Muscle of leg (tissue), 11 donors: ENCODE results near the gene TUG1. TPM values are rescaled to one million over a fixed set of nuclear protein-coding genes. Genes with fewer than 3 reads are reported as not detected.
A peak's percentile ranks its signal among the peaks of the same experiment; 100 is the strongest.

Experiments
- DNase-seq: peaks from one replicate; pipeline ENCODE4 v3.0.0; 2013
- H3K27ac ChIP-seq: one replicate; pipeline ENCODE4 v1.5.1; 2013; ENCODE audit warnings: mild to moderate bottlenecking, low read length, control low read depth
- H3K27me3 ChIP-seq: one replicate; pipeline ENCODE4 v1.6.1; 2013; ENCODE audit warnings: low read length; ENCODE audit not compliant: control insufficient read depth, insufficient read depth
- H3K36me3 ChIP-seq: one replicate; pipeline ENCODE4 v1.6.1; 2013; ENCODE audit warnings: low read length; ENCODE audit not compliant: control insufficient read depth, insufficient read depth
- H3K4me1 ChIP-seq: one replicate; pipeline ENCODE4 v1.6.1; 2013; ENCODE audit warnings: low read length; ENCODE audit not compliant: control insufficient read depth, insufficient read depth
- H3K4me3 ChIP-seq: one replicate; pipeline ENCODE4 v1.5.1; 2013; ENCODE audit warnings: low read length, control low read depth
- H3K9me3 ChIP-seq: replicated peaks from 2 replicates; pipeline ENCODE4 v1.6.1; 2013; ENCODE audit warnings: low read depth, low read length; ENCODE audit not compliant: control insufficient read depth
- WGBS: methylation state at CpG from one replicate; pipeline ENCODE4 v1.1.5; 2013; ENCODE audit warnings: missing lambda C conversion rate; ENCODE audit not compliant: insufficient coverage; 5-methylcytosine and 5-hydroxymethylcytosine counted together
- polyA plus RNA-seq, 8 donors: library from polyadenylated mRNA; unstranded; fragments of 120-200 nt; gene quantifications; one replicate each; pipeline versions ENCODE4 v1.2.1 to v1.2.3, GENCODE V29; 2013; ENCODE audit warnings: inconsistent platforms in 1 of 8, low replicate concordance in 1 of 8; ENCODE audit not compliant: insufficient read length in 8 of 8, insufficient read depth in 1 of 8
- total RNA-seq: library from RNA; stranded (reverse); fragments of 120-200 nt; gene quantifications from one replicate; pipeline ENCODE4 v1.2.4, GENCODE V29; 2013

The TUG1 gene
- total and polyA plus RNA-seq, 9 donors, result 69.2 to 126 (median 108) TPM

DNA sequence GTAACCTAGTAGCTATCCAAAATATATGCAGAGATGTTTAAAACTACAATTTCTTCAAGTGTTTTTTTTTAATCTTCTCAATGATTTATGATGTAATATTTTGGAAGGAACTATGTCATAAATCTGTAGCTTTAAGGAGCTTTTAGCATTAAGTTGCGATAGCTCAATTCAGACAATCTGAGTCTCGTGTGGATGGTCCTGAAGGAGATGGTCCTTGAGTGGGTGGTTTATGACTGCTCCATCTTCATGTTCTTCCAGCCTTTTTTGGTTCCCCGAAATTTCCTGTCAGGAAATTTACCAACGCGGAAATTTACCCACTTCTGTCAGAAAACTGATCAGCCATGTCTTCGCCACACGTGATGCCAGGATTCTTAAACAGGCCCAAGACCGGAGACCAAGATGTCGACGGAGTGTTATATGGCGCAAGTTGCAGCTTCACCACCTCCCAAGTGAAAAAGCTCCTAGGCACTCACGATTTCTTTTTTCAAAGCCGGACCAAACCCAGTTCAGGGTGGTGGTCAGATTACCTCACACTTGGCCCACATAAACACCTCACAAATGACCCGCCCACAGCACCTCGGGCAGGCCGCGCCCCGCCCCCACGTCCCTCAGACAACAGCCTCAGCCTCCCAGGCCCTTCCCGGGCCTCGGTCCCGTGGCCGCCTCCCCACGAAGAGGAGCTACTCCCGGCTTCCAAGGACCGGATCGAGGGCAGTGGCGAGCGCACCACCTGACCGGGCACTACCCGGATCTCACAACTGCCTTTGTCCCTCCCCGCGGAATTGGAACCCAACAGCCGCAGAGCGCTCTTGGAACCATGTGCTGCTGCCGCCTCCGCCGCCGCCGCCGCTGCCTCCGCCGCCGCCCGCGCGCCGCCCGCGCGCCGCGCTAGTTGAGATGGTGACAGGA is 796 bp upstream of the TUG1 start, which contains the start of gene MORC2:
Gene MORC2 (minus strand): TSS at position 760 of the 909 bp plus-strand sequence. CDS start 885 bp downstream, outside the sequence.
- peaks cover 50% of the 10 kb centered on the region for H3K9me3 ChIP-seq
- no peaks in the 10 kb centered on the region for H3K27me3 ChIP-seq
- H3K4me1 ChIP-seq, result peaks cover 11% of the 10 kb centered on the region
- 8% methylated on average over 46 of the region's 53 CpGs for WGBS
- no peak for DNase-seq
- peak within 1 kb of the TSS; percentile 94 for H3K27ac ChIP-seq
- peaks cover 16% of the 10 kb centered on the region for H3K36me3 ChIP-seq
- peak within 1 kb of the TSS; percentile 77 for H3K4me3 ChIP-seq

DNA sequence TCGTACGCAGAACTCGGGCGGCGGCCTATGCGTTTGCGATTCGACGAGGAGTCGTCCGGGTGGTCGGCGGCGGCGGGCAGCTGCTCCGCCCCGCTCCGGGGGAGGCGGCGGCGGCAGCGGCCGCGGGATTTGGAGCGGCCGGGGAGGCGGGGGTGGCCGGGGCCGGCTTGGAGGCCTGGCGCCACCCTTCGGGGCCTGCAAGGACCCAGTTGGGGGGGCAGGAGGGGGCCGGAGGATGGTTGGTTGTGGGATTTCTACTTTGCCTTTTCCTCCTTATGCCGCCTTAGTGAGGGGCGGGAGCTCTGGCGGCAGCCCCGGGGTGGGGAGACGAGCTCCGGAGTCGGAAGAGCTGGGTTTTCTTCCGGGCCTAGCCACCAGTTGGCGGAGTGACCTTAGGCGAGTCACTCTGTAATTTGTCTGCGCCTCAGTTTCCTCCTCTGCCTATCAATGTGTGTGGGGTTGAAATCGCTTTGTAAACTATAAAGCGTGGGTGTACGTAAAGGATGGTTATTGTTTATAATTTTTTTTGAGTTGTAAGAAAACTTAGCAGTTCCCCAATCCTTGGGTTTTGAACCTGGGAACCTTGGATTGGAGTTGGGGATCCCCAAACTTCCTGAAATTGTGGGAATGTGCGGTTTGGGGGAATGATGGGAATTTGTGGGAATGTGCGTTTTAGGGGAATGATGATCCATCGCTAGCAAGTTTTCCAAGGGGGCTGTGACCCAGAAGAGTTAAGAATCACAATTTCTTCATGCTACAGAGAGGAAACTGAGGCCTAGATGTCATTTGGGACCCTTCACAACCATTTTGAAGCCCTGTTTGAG is 679 bp downstream of the TUG1 start:
- peaks cover 11% of the 10 kb centered on the region for H3K4me1 ChIP-seq
- peaks cover 65% of the 10 kb centered on the region for H3K9me3 ChIP-seq
- H3K36me3 ChIP-seq, result peaks cover 28% of the 10 kb centered on the region
- H3K27me3 ChIP-seq, result no peaks in the 10 kb centered on the region
- peak; percentile 64 for DNase-seq
- peak overlapping the region; percentile 94 for H3K27ac ChIP-seq
- WGBS, result 2% methylated on average over 37 of the region's 49 CpGs
- H3K4me3 ChIP-seq, result peak overlapping the region; percentile 77

DNA sequence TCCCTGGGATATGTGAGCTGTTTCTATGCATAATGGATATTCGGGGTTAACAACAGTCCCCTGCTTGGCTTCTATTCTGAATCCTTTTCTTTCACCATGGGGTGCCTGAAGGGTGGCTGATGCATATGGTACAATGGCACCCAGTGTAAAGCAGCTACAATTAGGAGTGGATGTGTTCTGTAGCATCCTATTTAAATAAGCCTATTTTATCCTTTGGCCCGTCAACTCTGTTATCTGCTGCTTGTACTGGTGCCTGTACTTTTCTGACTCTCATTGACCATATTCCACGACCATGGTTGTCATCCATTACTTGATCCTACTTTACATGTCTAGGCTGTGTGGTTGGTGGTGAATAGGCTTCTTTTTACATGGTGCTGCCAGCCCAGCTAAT is 1.3 kb downstream of the TUG1 start:
- Histone ChIP-seq H3K9me3 (peaks cover 67% of the 10 kb centered on the region), H3K4me3 (peak overlapping the region; percentile 77), H3K36me3 (peaks cover 34% of the 10 kb centered on the region), H3K27ac (no peak overlapping the region), H3K27me3 (no peaks in the 10 kb centered on the region), H3K4me1 (peaks cover 11% of the 10 kb centered on the region)
- no CpG with 5 or more reads among the region's 3 CpGs for WGBS
- DNase-seq, result no peak

DNA sequence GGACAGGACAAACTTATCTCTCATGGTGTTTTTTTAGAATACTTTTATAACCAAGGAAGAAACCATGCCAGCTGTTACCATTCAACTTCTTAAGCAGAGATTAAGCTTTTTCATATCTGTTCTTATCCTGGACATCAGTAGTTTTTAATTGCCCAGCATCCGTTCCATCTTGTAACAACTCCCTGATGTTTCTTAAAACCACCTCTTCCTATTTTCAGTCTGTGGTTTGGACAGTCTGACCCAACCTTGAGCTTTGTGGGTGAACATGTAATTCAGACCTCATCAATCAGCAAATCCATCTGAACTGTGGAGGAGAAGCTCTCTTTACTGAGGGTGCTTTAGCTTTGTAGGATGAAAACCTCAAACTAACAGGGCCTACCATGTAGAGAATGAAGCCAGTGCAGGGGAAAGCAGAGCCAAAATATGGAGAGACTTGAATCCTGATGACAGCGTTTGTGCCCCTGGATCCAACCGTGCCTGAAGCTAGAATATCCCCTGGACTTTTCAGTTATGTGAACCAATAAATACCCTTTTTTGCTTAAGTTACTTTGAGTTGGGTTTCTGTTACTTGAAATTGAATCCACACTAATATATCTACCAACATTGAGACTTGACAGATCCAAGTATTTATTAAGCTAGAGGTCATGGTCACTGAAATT is 9.4 kb downstream of the TUG1 start:
- Histone ChIP-seq H3K9me3 (peaks cover 83% of the 10 kb centered on the region), H3K36me3 (peaks cover 22% of the 10 kb centered on the region), H3K4me3 (no peak overlapping the region), H3K27me3 (no peaks in the 10 kb centered on the region), H3K4me1 (no peaks in the 10 kb centered on the region), H3K27ac (no peak overlapping the region)
- 100% methylated on average over 1 of the region's 3 CpGs for WGBS
- DNase-seq, result no peak

DNA sequence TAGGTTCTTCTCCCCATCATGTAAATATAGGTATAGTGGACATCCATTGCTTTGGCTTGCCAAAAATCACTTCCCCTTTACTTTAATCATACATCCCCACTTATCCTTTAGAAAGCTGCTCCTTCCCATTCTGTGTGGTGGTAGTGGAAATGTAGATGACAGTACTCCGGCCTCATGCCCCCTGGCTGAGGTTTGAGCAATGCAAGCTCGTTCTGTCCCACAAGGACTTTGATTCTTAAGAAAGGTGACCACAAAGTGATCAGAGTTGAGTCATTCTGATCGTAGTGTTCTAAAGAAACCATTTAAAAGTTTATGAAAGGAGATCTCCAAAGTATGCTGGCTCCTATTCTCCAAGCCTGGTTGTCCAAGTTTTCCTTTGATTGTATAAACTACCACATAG is 10.9 kb downstream of the TUG1 start:
- peaks cover 71% of the 10 kb centered on the region for H3K9me3 ChIP-seq
- H3K4me3 ChIP-seq, result no peak overlapping the region
- WGBS, result 100% methylated on average over 2 of the region's 3 CpGs
- no peak for DNase-seq
- H3K27ac ChIP-seq, result no peak overlapping the region
- H3K36me3 ChIP-seq, result peaks cover 10% of the 10 kb centered on the region
- no peaks in the 10 kb centered on the region for H3K27me3 ChIP-seq
- H3K4me1 ChIP-seq, result no peaks in the 10 kb centered on the region

DNA sequence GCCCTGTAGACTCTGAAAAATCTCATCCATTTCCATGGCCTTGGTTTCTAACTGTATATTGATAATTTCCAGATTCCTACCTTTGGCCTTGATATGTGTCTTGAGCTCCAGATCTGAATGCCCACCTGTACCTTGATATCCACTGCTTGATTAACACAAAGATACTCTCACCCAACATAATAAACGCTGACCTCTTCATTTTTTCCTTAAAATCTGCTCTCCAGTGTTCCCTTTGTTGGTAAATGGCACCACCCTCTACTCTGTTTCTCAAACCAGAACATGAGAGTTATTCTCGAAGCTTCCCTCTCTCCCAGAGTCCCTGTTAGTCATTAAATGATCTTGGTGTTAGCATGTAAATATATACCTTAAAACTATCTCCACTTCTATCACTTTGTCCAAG is 13.4 kb downstream of the TUG1 start:
- WGBS, result 100% methylated on average over 1 of the region's 2 CpGs
- Histone ChIP-seq H3K9me3 (peaks cover 62% of the 10 kb centered on the region), H3K4me3 (no peak overlapping the region), H3K27ac (no peak overlapping the region), H3K4me1 (no peaks in the 10 kb centered on the region), H3K36me3 (no peaks in the 10 kb centered on the region), H3K27me3 (no peaks in the 10 kb centered on the region)
- DNase-seq, result no peak

DNA sequence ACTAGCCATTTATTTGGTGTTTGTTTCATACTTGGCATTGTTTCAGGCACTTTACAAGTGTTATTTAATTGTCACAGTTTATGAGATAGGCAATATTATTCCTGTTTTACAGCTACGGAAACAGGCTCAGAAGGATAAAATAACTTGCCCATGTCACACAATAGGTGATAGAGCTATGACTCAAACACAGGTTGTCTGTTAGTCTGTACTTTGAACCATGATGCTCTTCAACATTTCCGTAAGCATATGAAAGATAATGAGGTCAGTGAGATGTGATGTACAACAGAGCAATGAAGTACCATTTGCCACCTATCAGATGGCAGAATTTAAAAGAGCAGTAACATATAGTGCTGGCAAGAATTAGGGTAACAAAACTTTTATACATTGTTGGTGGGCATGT is 15.3 kb downstream of the TUG1 start:
- Histone ChIP-seq H3K36me3 (no peaks in the 10 kb centered on the region), H3K27ac (no peak overlapping the region), H3K27me3 (no peaks in the 10 kb centered on the region), H3K9me3 (peaks cover 54% of the 10 kb centered on the region), H3K4me1 (no peaks in the 10 kb centered on the region), H3K4me3 (no peak overlapping the region)
- DNase-seq, result no peak
- WGBS, result no CpG with 5 or more reads among the region's 2 CpGs

DNA sequence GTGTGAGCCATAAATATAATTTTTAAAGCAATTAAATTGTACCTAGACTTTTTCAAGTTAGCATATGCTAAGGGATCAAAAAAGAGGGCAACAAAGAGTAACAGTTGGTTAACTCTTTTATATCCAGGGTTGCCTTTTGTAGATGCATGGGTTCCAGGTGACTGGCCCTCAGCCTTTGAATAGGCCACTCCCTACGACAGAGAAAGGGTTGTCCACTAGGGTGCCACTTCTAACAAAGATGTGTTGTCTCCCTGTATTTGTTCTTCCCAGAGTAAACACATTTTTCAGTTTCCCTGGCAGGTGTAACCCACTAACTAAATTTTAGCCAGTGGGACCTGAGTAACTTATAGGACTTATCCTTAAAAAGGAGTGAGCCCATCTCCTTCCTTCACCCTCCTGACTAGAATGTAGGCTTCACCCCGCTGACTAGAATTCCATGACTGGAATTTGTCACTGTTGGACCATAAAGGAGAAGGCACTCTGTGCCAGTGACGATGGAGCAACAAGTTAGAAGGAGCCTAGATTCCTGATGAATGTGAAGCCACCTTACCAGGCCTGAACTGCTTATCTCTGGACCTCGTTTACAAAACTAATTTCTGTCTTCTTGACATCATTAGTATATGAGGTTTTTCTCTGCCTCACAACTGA is 16.6 kb downstream of the TUG1 start:
- no peak for DNase-seq
- WGBS, result 75% methylated on average over 3 of the region's 4 CpGs
- peaks cover 45% of the 10 kb centered on the region for H3K9me3 ChIP-seq

DNA sequence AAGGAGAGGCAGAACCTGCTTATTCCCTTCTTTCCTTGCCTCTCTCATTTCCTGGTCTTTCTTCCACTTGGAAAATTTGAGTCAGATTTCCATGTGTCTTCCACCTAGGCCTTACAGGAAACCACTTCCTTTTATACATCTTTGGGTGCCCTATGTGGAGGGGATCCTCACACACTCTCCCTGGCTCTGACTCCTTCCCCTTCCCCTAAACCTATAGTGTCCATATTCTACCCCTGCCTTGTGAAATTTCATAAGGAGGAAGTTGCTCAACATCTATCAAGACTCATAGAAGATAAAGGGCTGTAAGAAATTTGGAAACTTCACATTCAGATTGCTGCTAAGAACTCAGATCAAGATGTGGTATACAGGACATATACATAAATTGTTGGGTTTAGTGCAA is 20.4 kb downstream of the TUG1 start:
- Histone ChIP-seq H3K27me3 (no peaks in the 10 kb centered on the region), H3K27ac (no peak overlapping the region), H3K4me3 (no peak overlapping the region), H3K9me3 (peaks cover 40% of the 10 kb centered on the region), H3K4me1 (no peaks in the 10 kb centered on the region), H3K36me3 (no peaks in the 10 kb centered on the region)
- DNase-seq, result no peak

More for the DNA sequence above, 16.6 kb downstream of the TUG1 start:
- H3K27ac ChIP-seq, result no peak overlapping the region
- H3K4me3 ChIP-seq, result no peak overlapping the region
- H3K36me3 ChIP-seq, result no peaks in the 10 kb centered on the region
- H3K27me3 ChIP-seq, result no peaks in the 10 kb centered on the region
- H3K4me1 ChIP-seq, result no peaks in the 10 kb centered on the region
